Epithelial cell of prostate (primary cell): ENCODE data around the gene AMOTL1.
"Not testable (repeated sequence)": the region's sequence is repeated elsewhere in the genome, so short reads cannot be mapped to it uniquely, and the experiment has no call there.

ENCODE experiments used
- DNase-seq: peaks from one replicate; pipeline ENCODE4 v3.0.0-alpha.2; 2011; ENCODE audit warnings: low read depth, low spot score
- H3K27ac ChIP-seq: fragments of 450-650 bp; 2 replicates; pipeline ENCODE4 v1.5.1; 2017; ENCODE audit warnings: mild to moderate bottlenecking

Gene AMOTL1

GRCh38 chr11:94791216-94791889 is 23.2 kb downstream of the AMOTL1 start:
- peak overlapping the region; percentile 60 for H3K27ac ChIP-seq
- no peak for DNase-seq

DNA sequence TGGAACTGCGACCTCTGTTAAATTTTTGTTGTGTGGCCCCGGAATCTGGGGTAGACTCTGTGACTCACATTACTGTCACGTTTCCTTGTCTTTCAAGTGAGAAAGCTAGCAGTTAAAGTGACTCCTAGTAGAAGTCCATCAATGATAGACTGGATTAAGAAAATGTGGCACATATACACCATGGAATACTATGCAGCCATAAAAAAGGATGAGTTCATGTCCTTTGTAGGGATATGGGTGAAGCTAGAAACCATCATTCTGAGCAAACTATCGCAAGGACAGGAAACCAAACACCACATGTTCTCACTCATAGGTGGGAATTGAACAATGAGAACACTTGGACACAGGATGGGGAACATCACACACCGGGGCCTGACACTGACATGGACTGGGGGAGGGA is 23.8 kb downstream of the AMOTL1 start:
- not testable (repeated sequence) for DNase-seq
- peak overlapping the region; percentile 60 for H3K27ac ChIP-seq

DNA sequence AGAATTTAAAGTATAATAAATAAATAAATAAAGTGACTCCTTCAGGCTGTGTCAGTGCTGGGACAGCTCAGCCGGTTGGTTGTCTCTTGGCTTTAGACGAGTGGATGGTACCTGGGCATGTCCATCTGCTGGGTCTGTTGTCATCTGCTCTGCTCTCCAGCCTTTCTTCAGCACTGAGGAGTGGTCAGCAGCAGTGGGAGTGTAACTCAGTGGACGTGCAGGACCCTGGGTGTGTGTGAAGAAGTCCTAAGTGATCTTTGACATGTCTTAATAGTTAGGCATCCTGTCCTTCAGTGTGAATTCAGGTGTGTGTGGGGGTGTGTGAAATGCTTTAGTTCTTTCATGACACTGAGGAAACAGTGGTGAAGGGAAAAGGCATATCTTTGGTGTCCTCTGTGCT is 24.3 kb downstream of the AMOTL1 start:
- H3K27ac ChIP-seq: peak overlapping the region; percentile 26
- DNase-seq: no peak

GRCh38 chr11:94793002-94793401 is 24.8 kb downstream of the AMOTL1 start:
- peak overlapping the region; percentile 26 for H3K27ac ChIP-seq
- DNase-seq: no peak

DNA sequence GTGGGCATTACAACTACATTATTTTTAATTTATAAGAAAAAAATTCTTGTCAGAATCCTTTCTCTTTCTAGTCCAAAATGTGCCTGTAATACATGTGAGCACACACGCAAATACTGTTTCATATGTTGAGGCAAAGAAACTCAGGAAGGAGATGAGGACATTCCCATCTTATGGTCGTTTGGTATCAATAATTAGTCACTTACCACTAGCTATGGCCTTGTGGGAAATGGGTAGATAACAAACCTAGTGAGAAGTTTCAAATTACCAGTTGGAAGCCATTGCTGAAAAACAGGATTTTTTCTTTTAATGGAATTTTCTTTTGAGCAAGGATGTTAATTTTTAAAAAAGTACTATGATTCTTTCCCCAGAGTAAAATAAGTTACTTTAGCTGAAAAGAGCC is 25.7 kb downstream of the AMOTL1 start:
- no peak for DNase-seq
- peak overlapping the region; percentile 26 for H3K27ac ChIP-seq

- H3K27ac ChIP-seq: peak overlapping the region; percentile 26
- DNase-seq: no peak
Observed at GRCh38 chr11:94794287-94795168, 26.4 kb downstream of the AMOTL1 start.

GRCh38 chr11:94795476-94796189 is 27.5 kb downstream of the AMOTL1 start:
- H3K27ac ChIP-seq: no peak overlapping the region
- no peak for DNase-seq

DNA sequence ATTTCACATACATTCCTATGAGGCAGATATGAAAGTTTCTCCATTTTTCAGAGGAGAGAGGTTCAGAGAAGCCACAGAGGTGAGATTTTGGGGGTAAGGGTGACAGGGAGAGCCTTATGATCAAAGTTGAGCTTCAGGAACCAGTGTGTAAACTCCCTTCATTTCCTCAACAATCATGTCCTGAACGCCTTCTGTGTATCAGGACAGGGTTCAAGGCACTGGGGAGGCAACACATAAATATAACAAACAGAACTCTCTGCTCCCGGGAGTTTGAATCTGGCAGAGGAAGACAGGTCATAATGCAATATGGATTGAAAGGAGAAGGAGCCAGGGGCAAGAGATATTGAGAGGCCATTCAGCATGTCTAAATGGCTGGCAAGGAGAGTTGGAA is 28.0 kb downstream of the AMOTL1 start:
- DNase-seq: no peak
- H3K27ac ChIP-seq: no peak overlapping the region

GRCh38 chr11:94796863-94797262 is 28.7 kb downstream of the AMOTL1 start:
- no peak overlapping the region for H3K27ac ChIP-seq
- DNase-seq: no peak

DNA sequence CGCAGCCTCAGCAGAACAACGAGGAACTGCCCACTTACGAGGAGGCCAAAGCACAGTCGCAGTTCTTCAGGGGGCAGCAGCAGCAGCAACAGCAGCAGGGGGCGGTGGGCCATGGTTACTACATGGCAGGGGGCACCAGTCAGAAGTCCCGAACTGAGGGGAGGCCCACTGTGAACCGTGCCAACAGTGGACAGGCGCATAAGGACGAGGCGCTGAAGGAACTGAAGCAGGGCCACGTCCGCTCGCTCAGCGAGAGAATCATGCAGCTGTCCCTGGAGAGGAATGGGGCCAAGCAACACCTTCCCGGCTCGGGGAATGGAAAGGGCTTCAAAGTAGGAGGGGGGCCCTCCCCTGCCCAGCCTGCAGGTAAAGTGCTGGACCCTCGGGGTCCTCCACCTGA is 31.6 kb downstream of the AMOTL1 start:
- DNase-seq: no peak
- no peak overlapping the region for H3K27ac ChIP-seq

DNA sequence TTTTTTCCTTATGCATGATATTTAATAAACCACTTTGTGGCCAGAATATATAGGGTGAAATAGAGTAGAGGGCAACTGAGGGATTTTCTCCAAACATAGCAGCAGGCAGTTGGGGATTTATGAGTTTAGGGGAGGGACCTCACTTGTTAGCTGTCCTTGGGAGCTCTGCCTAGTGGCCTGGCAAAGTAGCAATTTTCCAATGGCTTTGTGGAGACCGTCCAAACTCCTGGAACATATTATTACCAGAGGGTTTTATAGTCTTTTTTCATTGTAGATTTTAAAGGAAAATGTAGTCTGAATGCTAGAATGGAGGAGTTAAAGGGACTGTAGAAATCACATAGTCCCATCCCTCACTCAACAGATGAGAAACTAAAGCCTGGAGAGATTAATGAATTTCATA is 32.3 kb downstream of the AMOTL1 start:
- no peak for DNase-seq
- H3K27ac ChIP-seq: no peak overlapping the region

- no peak for DNase-seq
- no peak overlapping the region for H3K27ac ChIP-seq
Observed at GRCh38 chr11:94801866-94802460, 33.8 kb downstream of the AMOTL1 start.

GRCh38 chr11:94802501-94802900 is 34.3 kb downstream of the AMOTL1 start:
- DNase-seq: no peak
- H3K27ac ChIP-seq: peak overlapping the region; percentile 37

DNA sequence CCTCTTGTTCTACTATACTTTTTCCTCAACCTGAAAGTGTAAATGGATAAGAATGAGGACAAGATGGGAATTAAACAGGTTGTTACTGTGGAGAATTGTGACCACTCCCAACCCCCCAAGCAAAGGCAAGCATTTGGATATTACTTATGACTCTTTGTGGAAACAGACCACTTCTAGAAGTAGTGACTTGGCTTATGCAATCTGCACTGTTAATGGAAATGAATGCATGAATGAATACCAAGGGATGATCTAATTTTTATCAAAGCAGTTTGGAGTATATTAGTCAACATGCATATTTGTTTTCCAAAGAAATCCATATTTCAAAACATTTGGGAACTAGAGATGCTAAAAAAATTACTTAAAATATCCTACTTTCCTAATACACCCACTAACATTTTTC is 35.3 kb downstream of the AMOTL1 start:
- no peak for DNase-seq
- H3K27ac ChIP-seq: peak overlapping the region; percentile 37

DNA sequence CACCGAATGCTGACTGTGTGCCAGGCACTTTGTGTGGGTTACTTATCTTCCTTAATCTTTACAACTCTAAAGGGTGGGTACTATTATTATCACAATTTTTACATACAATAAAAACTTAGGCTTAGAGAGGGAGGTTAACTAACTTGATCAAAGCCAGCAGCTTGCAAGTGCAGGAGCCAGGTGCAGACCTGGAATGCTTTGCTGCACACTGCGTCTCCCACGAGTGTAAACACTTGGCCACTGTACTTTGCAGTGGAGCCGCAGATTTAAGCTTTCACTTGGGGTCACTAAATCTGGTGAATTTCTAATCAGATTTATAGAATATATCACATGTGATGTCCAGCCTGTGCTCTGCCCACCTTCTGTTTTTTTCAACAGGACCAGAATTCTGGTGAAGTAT is 36.7 kb downstream of the AMOTL1 start:
- DNase-seq: no peak
- H3K27ac ChIP-seq: no peak overlapping the region

DNA sequence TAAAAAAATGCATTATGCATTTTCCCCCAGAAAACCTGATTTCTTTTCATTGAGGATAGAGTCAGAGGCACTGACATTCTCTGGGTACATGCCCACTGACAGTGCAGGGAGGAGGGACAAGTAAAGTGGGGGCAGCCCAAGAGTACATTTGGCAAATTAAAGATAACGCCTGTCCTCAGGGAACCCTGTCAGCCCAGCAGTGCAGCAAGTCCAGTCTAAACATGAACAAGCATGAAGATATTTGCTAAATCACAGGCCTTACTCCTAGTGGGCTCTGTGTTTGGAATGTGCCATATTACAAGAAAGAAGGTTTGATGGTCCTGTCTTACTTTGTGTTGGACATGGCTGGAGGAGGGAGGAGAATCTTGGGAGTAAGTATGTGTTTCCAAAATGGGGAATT is 37.9 kb downstream of the AMOTL1 start:
- DNase-seq: no peak
- no peak overlapping the region for H3K27ac ChIP-seq

GRCh38 chr11:94806419-94806818 is 38.3 kb downstream of the AMOTL1 start:
- H3K27ac ChIP-seq: no peak overlapping the region
- DNase-seq: no peak

DNA sequence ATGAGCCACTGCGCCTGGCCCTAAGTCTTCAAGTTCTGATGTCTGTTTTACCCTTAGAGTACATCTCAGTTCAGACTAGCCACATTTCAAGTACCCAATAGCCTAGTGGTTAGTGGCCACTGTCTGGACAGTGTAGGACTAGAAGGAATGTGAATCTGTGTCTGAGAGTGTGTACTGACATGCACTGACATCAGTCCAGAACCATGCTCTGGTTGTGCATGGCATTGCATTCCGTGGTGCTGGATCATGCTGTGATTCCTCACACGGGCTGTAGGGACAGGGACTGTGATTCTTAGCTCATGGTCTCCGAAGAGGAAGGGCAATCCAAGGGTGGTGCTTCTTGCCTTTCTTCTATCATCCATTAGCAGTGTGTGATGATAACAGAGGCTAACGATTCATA is 41.1 kb downstream of the AMOTL1 start:
- H3K27ac ChIP-seq: no peak overlapping the region
- no peak for DNase-seq

DNA sequence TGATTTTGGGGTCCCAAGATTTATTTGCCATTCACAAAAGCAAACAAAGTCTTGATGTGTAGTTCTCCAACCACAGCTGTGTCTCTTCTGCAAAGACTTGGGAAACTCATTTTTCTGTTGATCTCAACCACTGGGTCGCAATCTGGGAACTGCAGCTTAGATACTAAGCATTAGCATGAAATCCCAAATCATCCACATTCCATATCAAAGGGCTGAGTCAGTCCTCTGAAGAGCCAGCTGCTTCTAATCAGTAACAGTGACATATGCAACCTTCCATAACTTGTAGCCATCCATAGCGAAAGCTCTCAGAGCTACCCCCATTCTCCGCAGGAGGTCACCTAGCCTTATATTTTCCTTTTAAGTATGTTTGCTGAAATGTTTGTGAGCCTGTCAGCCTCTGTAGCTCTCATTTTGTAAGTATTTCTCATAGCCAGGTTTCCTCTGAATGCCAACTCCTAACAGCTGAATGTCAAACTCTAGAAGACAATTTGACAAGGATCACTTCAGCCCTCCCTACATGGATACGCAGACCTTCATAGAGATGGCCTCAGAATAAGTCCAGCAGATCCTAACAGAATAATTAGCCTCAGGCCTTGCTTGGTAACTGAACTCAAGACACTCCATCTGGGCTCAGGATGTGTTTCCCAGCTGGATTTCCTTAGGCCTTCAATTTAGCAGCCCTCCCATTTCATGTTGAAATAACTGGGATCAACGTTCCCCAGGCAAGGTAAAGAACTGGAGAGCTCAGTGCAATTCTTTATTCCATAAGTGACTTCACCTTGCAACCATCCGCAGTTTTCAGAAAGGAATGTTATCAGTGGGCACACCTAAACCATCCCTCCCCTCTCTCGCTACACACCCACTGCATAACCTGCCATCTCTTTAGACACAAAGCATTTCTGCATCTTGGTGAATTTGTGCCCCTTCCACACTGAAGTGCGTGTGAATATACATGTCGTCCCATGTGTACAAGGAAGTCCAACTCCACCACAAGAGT is 44.9 kb downstream of the AMOTL1 start:
- not testable (repeated sequence) for H3K27ac ChIP-seq, DNase-seq
